ENCODE results near the gene DTX3L. TPM values are rescaled to one million over a fixed set of nuclear protein-coding genes. Genes with fewer than 3 reads are reported as not detected.

DTX3L gene
- total and polyA plus RNA-seq, 2 donors from 2014 or later: 8.4 to 58.0 TPM

DNA sequence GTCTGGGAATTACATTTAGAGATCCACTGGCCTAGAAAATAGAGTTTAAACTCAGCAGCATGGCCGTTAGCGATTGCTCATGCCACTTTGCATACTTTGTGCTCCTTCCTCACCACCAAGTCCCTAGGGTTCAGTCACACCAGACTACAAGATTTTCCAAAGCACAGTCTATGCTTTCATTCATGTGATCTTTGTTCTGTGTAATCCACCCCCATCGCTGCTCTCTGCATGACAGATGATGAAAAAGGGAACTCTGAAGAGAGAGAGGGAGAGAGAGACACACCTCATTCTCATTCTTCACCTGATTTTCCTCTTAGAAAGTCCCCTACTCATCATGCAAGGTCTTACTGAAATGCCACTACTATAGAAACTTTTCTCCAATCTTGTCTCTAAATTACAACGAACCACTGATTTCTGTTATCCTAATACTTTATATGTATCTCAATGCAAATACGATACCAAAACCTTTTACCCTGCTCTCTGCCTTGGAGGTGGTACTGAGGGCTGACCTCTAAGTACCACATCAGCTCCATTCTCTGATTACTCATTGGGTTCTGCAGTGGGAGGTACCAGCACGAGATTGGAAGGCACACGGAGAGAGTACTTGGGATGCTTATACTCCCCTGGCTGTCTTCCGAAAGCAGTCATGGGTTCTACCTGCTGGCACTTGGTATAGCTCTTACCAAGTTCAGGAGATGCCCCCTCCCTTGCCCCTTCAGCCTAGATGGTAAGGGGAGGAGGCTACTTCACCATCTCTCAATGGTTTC, 12.2 kb downstream of the DTX3L start:
- intact Hi-C loops (cut with DNase I): no loop called here
- Histone ChIP-seq H3K9me3 (ENCODE audit: control insufficient read depth in 2 of 3, insufficient read depth in 1 of 3, low read length in 3 of 3) (no peaks in the 10 kb centered on the region), H3K4me3 (ENCODE audit: low read length in 3 of 3) (no peak overlapping the region), H3K4me1 (ENCODE audit: control insufficient read depth in 2 of 3, insufficient read depth in 2 of 3, low read depth in 1 of 3, low read length in 3 of 3) (no peaks in the 10 kb centered on the region), H3K27me3 (ENCODE audit: control insufficient read depth, insufficient read depth, low read length) (no peaks in the 10 kb centered on the region), H3K27ac (ENCODE audit: low read depth in 2 of 2, low read length in 2 of 2) (no peak overlapping the region), H3K9ac (ENCODE audit: low read length in 3 of 3) (no peak overlapping the region), H3K36me3 (ENCODE audit: control insufficient read depth in 2 of 3, insufficient read depth in 3 of 3, low read length in 3 of 3) (peaks cover 0 to 3% (median 0%) of the 10 kb centered on the region in 3 donors)
- FAIRE-seq: no peak
- DNase-seq: no peak
- no peak for TF ChIP-seq CTCF (IDR thresholded peaks at IDR 0.05; ENCODE audit: borderline replicate concordance, extremely low read depth, insufficient read depth)

GRCh38 chr3:122577409-122578031, 13.4 kb downstream of the DTX3L start, which contains the start of gene PARP15:
TSS of gene PARP15 (plus strand) at chr3:122577650. CDS start at chr3:122577668, 18 bp downstream.
- FAIRE-seq (no peak), DNase-seq (peak in 4 of 5 donors; percentile 11 to 72 (median 38))
- Histone ChIP-seq H3K36me3 (ENCODE audit: control insufficient read depth in 2 of 3, insufficient read depth in 3 of 3, low read length in 3 of 3) (no peaks in the 10 kb centered on the region), H3K9me3 (ENCODE audit: control insufficient read depth in 2 of 3, insufficient read depth in 1 of 3, low read length in 3 of 3) (peaks cover 0 to 11% (median 2%) of the 10 kb centered on the region in 3 donors), H3K4me1 (ENCODE audit: control insufficient read depth in 2 of 3, insufficient read depth in 2 of 3, low read depth in 1 of 3, low read length in 3 of 3) (no peaks in the 10 kb centered on the region), H3K27me3 (ENCODE audit: control insufficient read depth, insufficient read depth, low read length) (no peaks in the 10 kb centered on the region), H3K27ac (ENCODE audit: low read depth in 2 of 2, low read length in 2 of 2) (no peak within 1 kb of the TSS), H3K4me3 (ENCODE audit: low read length in 3 of 3) (peak within 1 kb of the TSS in 2 of 3 donors; percentile 37 to 53), H3K9ac (ENCODE audit: low read length in 3 of 3) (peak within 1 kb of the TSS in 1 of 3 donors; percentile 41)
- TF ChIP-seq CTCF (IDR thresholded peaks at IDR 0.05; ENCODE audit: borderline replicate concordance, extremely low read depth, insufficient read depth): no peak
- intact Hi-C loops (cut with DNase I): no loop called here

DNA sequence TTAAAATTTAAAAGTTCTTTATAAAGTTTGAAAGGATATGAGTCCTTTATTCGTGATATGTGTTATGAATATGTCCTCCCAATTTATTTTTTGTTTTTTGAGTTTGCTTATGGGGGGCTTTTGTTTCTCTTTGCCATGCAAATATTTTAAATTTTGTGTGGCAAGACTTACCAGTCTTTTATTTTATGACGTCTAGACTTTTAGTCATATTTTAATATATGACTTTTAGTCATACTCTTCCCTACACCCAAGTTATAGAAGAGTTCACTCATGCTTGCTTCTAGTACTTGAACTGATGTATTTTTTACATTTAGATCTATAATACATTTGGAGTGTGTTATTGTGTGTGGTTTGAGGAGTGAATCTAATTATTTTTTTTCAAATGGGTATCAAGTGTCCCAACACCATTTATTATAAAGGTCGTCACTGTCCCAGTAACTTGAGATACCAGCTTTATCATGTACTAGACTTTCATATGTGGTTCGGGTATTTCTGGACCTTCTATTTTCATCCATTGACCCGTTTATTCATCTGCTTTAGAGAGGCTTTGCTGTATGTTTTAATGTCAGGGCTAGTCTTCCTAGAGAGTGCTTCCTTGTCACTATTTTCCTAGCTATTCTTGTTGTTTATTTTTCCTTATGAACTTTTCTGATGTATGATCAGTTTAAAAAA, 14.1 kb downstream of the DTX3L start:
- H3K9me3 ChIP-seq (ENCODE audit: control insufficient read depth in 2 of 3, insufficient read depth in 1 of 3, low read length in 3 of 3): peaks cover 0 to 13% (median 2%) of the 10 kb centered on the region in 3 donors
- no peaks in the 10 kb centered on the region for H3K4me1 ChIP-seq (ENCODE audit: control insufficient read depth in 2 of 3, insufficient read depth in 2 of 3, low read depth in 1 of 3, low read length in 3 of 3)
- TF ChIP-seq CTCF (IDR thresholded peaks at IDR 0.05; ENCODE audit: borderline replicate concordance, extremely low read depth, insufficient read depth): no peak
- peak overlapping the region in 2 of 3 donors; percentile 37 to 53 for H3K4me3 ChIP-seq (ENCODE audit: low read length in 3 of 3)
- FAIRE-seq (no peak), DNase-seq (no peak)
- H3K27me3 ChIP-seq (ENCODE audit: control insufficient read depth, insufficient read depth, low read length): no peaks in the 10 kb centered on the region
- no peaks in the 10 kb centered on the region for H3K36me3 ChIP-seq (ENCODE audit: control insufficient read depth in 2 of 3, insufficient read depth in 3 of 3, low read length in 3 of 3)
- no peak overlapping the region for H3K27ac ChIP-seq (ENCODE audit: low read depth in 2 of 2, low read length in 2 of 2)
- intact Hi-C loops (cut with DNase I): no loop called here
- no peak overlapping the region for H3K9ac ChIP-seq (ENCODE audit: low read length in 3 of 3)

Measured in kidney (tissue), 14 donors.